GM23338 (cell line): Measurements from ENCODE around the gene AHDC1. TPM values are rescaled to one million over a fixed set of nuclear protein-coding genes. Genes with fewer than 3 reads are reported as not detected.

ENCODE experiments used
- ATAC-seq: fragments of 200-7000 bp; cut with Tn5 transposase; 3 replicates; pipeline ENCODE4 v1.9.1; 2020
- DNase-seq: peaks from one replicate; pipeline ENCODE4 v3.0.0-alpha.2; 2015; ENCODE audit warnings: low spot score
- H2AFZ ChIP-seq: fragments of 200-600 bp; sonication (generic); 2 replicates; pipeline ENCODE4 v1.8.0; 2016; ENCODE audit warnings: antibody characterized with exemption, mild to moderate bottlenecking, moderate library complexity
- H3F3A ChIP-seq: fragments of 200-600 bp; sonication (generic); replicated peaks from 2 replicates; pipeline ENCODE4 v1.8.0; 2017; ENCODE audit warnings: antibody characterized with exemption, mixed run types, low read depth
- H3K27ac ChIP-seq: fragments of 200-600 bp; sonication (generic); 2 replicates; pipeline ENCODE4 v1.6.1; 2016; ENCODE audit warnings: low read depth
- H3K27me3 ChIP-seq: fragments of 200-600 bp; sonication (generic); 2 replicates; pipeline ENCODE4 v1.8.0; 2016; ENCODE audit warnings: mild to moderate bottlenecking, mixed run types, moderate library complexity; ENCODE audit not compliant: insufficient read depth
- H3K36me3 ChIP-seq: fragments of 200-600 bp; sonication (generic); 2 replicates; pipeline ENCODE4 v1.8.0; 2016; ENCODE audit warnings: mild to moderate bottlenecking; ENCODE audit not compliant: insufficient read depth
- H3K4me1 ChIP-seq: fragments of 200-600 bp; sonication (generic); 2 replicates; pipeline ENCODE4 v1.8.0; 2016; ENCODE audit warnings: mild to moderate bottlenecking, moderate library complexity; ENCODE audit not compliant: insufficient read depth
- H3K4me2 ChIP-seq: fragments of 200-600 bp; sonication (generic); 2 replicates; pipeline ENCODE4 v1.7.1; 2017; ENCODE audit warnings: mixed run types
- H3K4me3 ChIP-seq: fragments of 200-600 bp; sonication (generic); 2 replicates; pipeline ENCODE4 v1.6.1; 2016; ENCODE audit warnings: mixed run types
- H3K79me2 ChIP-seq: fragments of 200-600 bp; sonication (generic); replicated peaks from 2 replicates; pipeline ENCODE4 v1.8.0; 2017; ENCODE audit warnings: mild to moderate bottlenecking; ENCODE audit not compliant: insufficient read depth
- H3K9me2 ChIP-seq: fragments of 200-600 bp; sonication (generic); 2 replicates; pipeline ENCODE4 v1.8.0; 2017; ENCODE audit not compliant: insufficient read depth
- H4K20me1 ChIP-seq: fragments of 200-600 bp; sonication (generic); replicated peaks from 2 replicates; pipeline ENCODE4 v1.8.0; 2017; ENCODE audit warnings: mild to moderate bottlenecking; ENCODE audit not compliant: insufficient read depth
- H3K27ac Mint-ChIP-seq: 2 replicates; pipeline ENCODE4 v1.8.0; 2020; ENCODE audit warnings: inconsistent platforms, mild to moderate bottlenecking, moderate library complexity, mixed read lengths
- H3K27me3 Mint-ChIP-seq: 3 replicates; pipeline ENCODE4 v1.8.0; 2022; ENCODE audit warnings: low read depth, mild to moderate bottlenecking, moderate library complexity, mixed read lengths, inconsistent platforms; ENCODE audit not compliant: insufficient read depth, poor library complexity
- H3K36me3 Mint-ChIP-seq: 3 replicates; pipeline ENCODE4 v1.8.0; 2021; ENCODE audit warnings: low read depth, mild to moderate bottlenecking, inconsistent platforms, moderate library complexity, mixed read lengths
- H3K4me1 Mint-ChIP-seq: 3 replicates; pipeline ENCODE4 v1.8.0; 2020; ENCODE audit warnings: mild to moderate bottlenecking, inconsistent platforms, mixed read lengths
- H3K4me3 Mint-ChIP-seq: 3 replicates; pipeline ENCODE4 v1.8.0; 2021; ENCODE audit warnings: moderate library complexity, mild to moderate bottlenecking, inconsistent platforms, mixed read lengths
- H3K9me3 Mint-ChIP-seq: 3 replicates; pipeline ENCODE4 v1.8.0; 2020; ENCODE audit warnings: moderate library complexity, mild to moderate bottlenecking, inconsistent platforms, mixed read lengths
- CREB1 ChIP-seq: fragments of 250-450 bp; sonication (Bioruptor Pico); IDR thresholded peaks from 2 replicates; pipeline ENCODE4 v1.5.0; 2020; ENCODE audit warnings: low read depth, mild to moderate bottlenecking, moderate library complexity
- ETS1 ChIP-seq: IDR thresholded peaks from 2 replicates; pipeline ENCODE4 v1.6.1; 2016; ENCODE audit warnings: antibody characterized with exemption
- EZH2phosphoT487 ChIP-seq: fragments of 200-600 bp; sonication (generic); IDR thresholded peaks from one replicate; pipeline ENCODE4 v1.8.1; 2018; ENCODE audit warnings: antibody characterized with exemption; ENCODE audit not compliant: unreplicated experiment
- JUNB ChIP-seq: IDR thresholded peaks from one replicate; pipeline ENCODE4 v1.6.1; 2016; ENCODE audit warnings: antibody characterized with exemption; ENCODE audit not compliant: unreplicated experiment
- POLR2AphosphoS5 ChIP-seq: IDR thresholded peaks from 2 replicates; pipeline ENCODE4 v1.6.1; 2016; ENCODE audit warnings: antibody characterized with exemption, low read depth
- STAT1 ChIP-seq: IDR thresholded peaks from one replicate; pipeline ENCODE4 v1.6.1; 2016; ENCODE audit warnings: antibody characterized with exemption; ENCODE audit not compliant: unreplicated experiment
- ZNF114 ChIP-seq: fragments of 250-450 bp; sonication (Bioruptor Pico); IDR thresholded peaks from 2 replicates; pipeline ENCODE4 v1.5.0; 2020; ENCODE audit warnings: mild to moderate bottlenecking, moderate library complexity
- ZNF331 ChIP-seq: fragments of 250-450 bp; sonication (Bioruptor Pico); IDR thresholded peaks from 2 replicates; pipeline ENCODE4 v1.5.0; 2020; ENCODE audit warnings: low read depth, mild to moderate bottlenecking, moderate library complexity
- ZNF462 ChIP-seq: fragments of 250-450 bp; sonication (Bioruptor Pico); IDR thresholded peaks from 2 replicates; pipeline ENCODE4 v1.5.0; 2020; ENCODE audit warnings: mild to moderate bottlenecking, moderate library complexity
- polyA plus RNA-seq: library from polyadenylated mRNA; unstranded; fragments of >200 nt; fragmentation: Nextera tagmentation; extraction: Ambion mirVana; gene quantifications from 2 replicates; pipeline ENCODE4 v1.2.1, GENCODE V29; 2016
- total RNA-seq: library from RNA; depleted of rRNA; stranded (reverse); fragments of >200 nt; shearing (Covaris generic); gene quantifications from 2 replicates; pipeline ENCODE4 v1.2.3, GENCODE V29; 2014

AHDC1 gene
- total and polyA plus RNA-seq, 2 experiments from 2014 or later, result 8.3 to 22.2 TPM

- peaks cover 28% of the 10 kb centered on the region for H3K27me3 Mint-ChIP-seq
- H3K9me3 Mint-ChIP-seq, result no peaks in the 10 kb centered on the region; the same call in 2 of the 3 replicates
- H3K36me3 Mint-ChIP-seq, result no peaks in the 10 kb centered on the region
- no peak overlapping the region for H3K4me3 ChIP-seq
- H3K9me2 ChIP-seq, result no peaks in the 10 kb centered on the region
- peaks cover 27% of the 10 kb centered on the region for H3K27me3 ChIP-seq
- no peak overlapping the region for H3K27ac ChIP-seq
- no peak overlapping the region for H2AFZ ChIP-seq
- ATAC-seq (no peak), DNase-seq (no peak)
- H3K4me2 ChIP-seq, result no peak overlapping the region
- TF ChIP-seq POLR2AphosphoS5 (no peak), EZH2phosphoT487 (no peak), ZNF331 (CRISPR knock-in tag) (no peak), ZNF462 (no peak), CREB1 (CRISPR knock-in tag) (no peak), ETS1 (no peak), ZNF114 (no peak), STAT1 (no peak), JUNB (no peak)
- H3K79me2 ChIP-seq, result no peaks in the 10 kb centered on the region
- H3K4me1 Mint-ChIP-seq, result peaks cover 10% of the 10 kb centered on the region; the same call in 2 of the 3 replicates
- H3K4me1 ChIP-seq, result peaks cover 13% of the 10 kb centered on the region; the same call in 1 of the 2 replicates
- no peaks in the 10 kb centered on the region for H3K36me3 ChIP-seq
- peaks cover 5% of the 10 kb centered on the region; the same call in 1 of the 2 replicates for H3F3A ChIP-seq
- no peaks in the 10 kb centered on the region for H4K20me1 ChIP-seq
- H3K27ac Mint-ChIP-seq, result no peak overlapping the region
- H3K4me3 Mint-ChIP-seq, result no peak overlapping the region
These were observed 34.9 kb upstream of the AHDC1 start for GRCh38 chr1:27638805-27639204.
